UCSD-AML1 (cell line): Measurements from ENCODE around the gene IQCB1.
"Not testable (repeated sequence)": the region's sequence is repeated elsewhere in the genome, so short reads cannot be mapped to it uniquely, and the experiment has no call there.

ENCODE experiments used
- DNase-seq: peaks from one replicate; lab custom pipeline; 2025; ENCODE audit not compliant: unreplicated experiment; lab: John Stamatoyannopoulos, UW

Gene IQCB1

GRCh38 chr3:121749276-121750086, 85.4 kb downstream of the IQCB1 start, which contains the start of gene GOLGB1:
Gene GOLGB1, minus strand, starts transcription at chr3:121749741. Its CDS starts 18,770 bp downstream, at chr3:121730971.
- peak; percentile 95 for DNase-seq

- no peak for DNase-seq
These were observed 86.1 kb downstream of the IQCB1 start for GRCh38 chr3:121748680-121749275.

GRCh38 chr3:121747976-121748375, 86.9 kb downstream of the IQCB1 start:
- no peak for DNase-seq

- not testable (repeated sequence) for DNase-seq
These were observed 91.8 kb downstream of the IQCB1 start for GRCh38 chr3:121743106-121743505.

- DNase-seq = no peak
These were observed 94.0 kb downstream of the IQCB1 start for GRCh38 chr3:121740896-121741295.

- DNase-seq = no peak
These were observed 95.0 kb downstream of the IQCB1 start for GRCh38 chr3:121739902-121740301.

- no peak for DNase-seq
These were observed 97.2 kb downstream of the IQCB1 start for GRCh38 chr3:121737644-121738043.

GRCh38 chr3:121736112-121736511, 98.7 kb downstream of the IQCB1 start:
- DNase-seq = no peak

- DNase-seq = no peak
These were observed 99.7 kb downstream of the IQCB1 start for GRCh38 chr3:121735047-121735696.

GRCh38 chr3:121730940-121731687, 103.7 kb downstream of the IQCB1 start:
- no peak for DNase-seq

GRCh38 chr3:121724130-121724529, 110.7 kb downstream of the IQCB1 start:
- no peak for DNase-seq

GRCh38 chr3:121723485-121723884, 111.4 kb downstream of the IQCB1 start:
- DNase-seq = no peak

GRCh38 chr3:121722411-121722810, 112.4 kb downstream of the IQCB1 start:
- no peak for DNase-seq

GRCh38 chr3:121720163-121720562, 114.7 kb downstream of the IQCB1 start:
- no peak for DNase-seq
